Activated T-cell treated with anti-CD3 and anti-CD28 coated beads for 48 hours (primary cell): ENCODE measurements around the gene IL1RAPL1.

Experiments
- DNase-seq: peaks from one replicate; pipeline ENCODE4 v3.0.0-alpha.2; 2020; ENCODE audit warnings: low read depth

The IL1RAPL1 gene

GRCh38 chrX:29903360-29903759 is 1316.1 kb downstream of the IL1RAPL1 start:
- DNase-seq: no peak

GRCh38 chrX:29911673-29912072 is 1324.4 kb downstream of the IL1RAPL1 start:
- no peak for DNase-seq

GRCh38 chrX:29913647-29914046 is 1326.4 kb downstream of the IL1RAPL1 start:
- DNase-seq: no peak

GRCh38 chrX:29922607-29923006 is 1335.4 kb downstream of the IL1RAPL1 start:
- no peak for DNase-seq

- DNase-seq: no peak
These were observed 1338.8 kb downstream of the IL1RAPL1 start for GRCh38 chrX:29926056-29926455.

- DNase-seq: no peak
These were observed 1339.4 kb downstream of the IL1RAPL1 start for GRCh38 chrX:29926659-29927058.

- DNase-seq: no peak
These were observed 1348.2 kb downstream of the IL1RAPL1 start for GRCh38 chrX:29935455-29935854.

- no peak for DNase-seq
These were observed 1353.5 kb downstream of the IL1RAPL1 start for GRCh38 chrX:29940750-29941149.

- no peak for DNase-seq
These were observed 1354.0 kb downstream of the IL1RAPL1 start for GRCh38 chrX:29941287-29941686.

- no peak for DNase-seq
These were observed 1360.0 kb downstream of the IL1RAPL1 start for GRCh38 chrX:29947225-29947624.

GRCh38 chrX:29948653-29949052 is 1361.4 kb downstream of the IL1RAPL1 start:
- DNase-seq: no peak

- no peak for DNase-seq
These were observed 1364.8 kb downstream of the IL1RAPL1 start for GRCh38 chrX:29952016-29952415.

GRCh38 chrX:29962061-29962460 is 1374.8 kb downstream of the IL1RAPL1 start:
- DNase-seq: no peak

- DNase-seq: no peak
These were observed 1378.4 kb downstream of the IL1RAPL1 start for GRCh38 chrX:29965634-29966033.

GRCh38 chrX:29992083-29992482 is 1404.8 kb downstream of the IL1RAPL1 start:
- no peak for DNase-seq

- no peak for DNase-seq
These were observed 1418.6 kb downstream of the IL1RAPL1 start for GRCh38 chrX:30005813-30006212.
